Prostate gland (tissue), 2 donors: Measurements from ENCODE around the gene TRIP6.

ENCODE experiments used
- POLR2A ChIP-seq: fragments of 450-650 bp; IDR thresholded peaks from one replicate; pipeline ENCODE4 v1.6.1; 2016; ENCODE audit warnings: antibody characterized with exemption, mild to moderate bottlenecking
- POLR2AphosphoS5 ChIP-seq: sonication (generic); formaldehyde crosslinking; IDR thresholded peaks from one replicate; pipeline ENCODE4 v1.6.1; 2017; ENCODE audit warnings: antibody characterized with exemption
- TF ChIP-seq, protein P1 (sequence below), 4 experiments: fragments of 200-600 bp in 2 of 4; fragments of 450-650 bp in 2 of 4; sonication (generic) in 2 of 4; IDR thresholded peaks; 1 replicate in 3 of 4; 2 replicates in 1 of 4; pipeline ENCODE4 v1.5.1; 2016 to 2019; ENCODE audit warnings: antibody characterized with exemption in 4 of 4, mild to moderate bottlenecking in 2 of 4, moderate library complexity in 2 of 4

DNA sequence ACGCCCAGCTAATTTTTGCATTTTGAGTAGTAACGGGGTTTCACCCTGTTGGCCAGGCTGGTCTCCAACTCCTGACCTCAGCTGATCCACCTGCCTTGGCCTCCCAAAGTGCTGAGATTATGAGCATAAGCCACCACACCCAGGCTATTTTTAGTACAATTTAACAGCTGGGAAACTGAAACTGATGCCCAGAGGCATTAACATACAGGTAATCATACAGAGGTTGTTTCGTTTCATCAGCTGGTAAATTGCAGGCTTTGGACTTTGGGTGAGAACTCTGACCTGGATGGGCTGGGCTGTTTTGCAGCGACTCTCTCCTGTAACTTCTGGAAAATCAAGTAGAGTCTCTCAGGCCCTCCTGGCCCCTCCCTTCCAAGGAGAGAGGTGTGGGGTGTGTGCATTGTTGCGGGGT lies 34.7 kb downstream of the TRIP6 start:
- TF ChIP-seq, protein P1, sequence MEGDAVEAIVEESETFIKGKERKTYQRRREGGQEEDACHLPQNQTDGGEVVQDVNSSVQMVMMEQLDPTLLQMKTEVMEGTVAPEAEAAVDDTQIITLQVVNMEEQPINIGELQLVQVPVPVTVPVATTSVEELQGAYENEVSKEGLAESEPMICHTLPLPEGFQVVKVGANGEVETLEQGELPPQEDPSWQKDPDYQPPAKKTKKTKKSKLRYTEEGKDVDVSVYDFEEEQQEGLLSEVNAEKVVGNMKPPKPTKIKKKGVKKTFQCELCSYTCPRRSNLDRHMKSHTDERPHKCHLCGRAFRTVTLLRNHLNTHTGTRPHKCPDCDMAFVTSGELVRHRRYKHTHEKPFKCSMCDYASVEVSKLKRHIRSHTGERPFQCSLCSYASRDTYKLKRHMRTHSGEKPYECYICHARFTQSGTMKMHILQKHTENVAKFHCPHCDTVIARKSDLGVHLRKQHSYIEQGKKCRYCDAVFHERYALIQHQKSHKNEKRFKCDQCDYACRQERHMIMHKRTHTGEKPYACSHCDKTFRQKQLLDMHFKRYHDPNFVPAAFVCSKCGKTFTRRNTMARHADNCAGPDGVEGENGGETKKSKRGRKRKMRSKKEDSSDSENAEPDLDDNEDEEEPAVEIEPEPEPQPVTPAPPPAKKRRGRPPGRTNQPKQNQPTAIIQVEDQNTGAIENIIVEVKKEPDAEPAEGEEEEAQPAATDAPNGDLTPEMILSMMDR (IDR thresholded peaks at IDR 0.05) = no peak
- TF ChIP-seq POLR2AphosphoS5 (no peak), POLR2A (no peak)
